ENCODE data around the gene ZNF423.

- no peak for TF ChIP-seq CTCF (IDR thresholded peaks at IDR 0.05; ENCODE audit: borderline replicate concordance, extremely low read depth, low read length, poor library complexity, severe bottlenecking)
- no peak for TF ChIP-seq EZH2 (IDR thresholded peaks at IDR 0.05; ENCODE audit: borderline replicate concordance, low read depth, low read length, severe bottlenecking)
Observed at GRCh38 chr16:49547448-49547847, 308.5 kb downstream of the ZNF423 start.
